ENCODE data around the gene DEAF1. TPM values are rescaled to one million over a fixed set of nuclear protein-coding genes. Genes with fewer than 3 reads are reported as not detected.

The DEAF1 gene
- total and polyA plus RNA-seq, 2 experiments from 2014 or later: 42.6 to 47.8 TPM

DNA sequence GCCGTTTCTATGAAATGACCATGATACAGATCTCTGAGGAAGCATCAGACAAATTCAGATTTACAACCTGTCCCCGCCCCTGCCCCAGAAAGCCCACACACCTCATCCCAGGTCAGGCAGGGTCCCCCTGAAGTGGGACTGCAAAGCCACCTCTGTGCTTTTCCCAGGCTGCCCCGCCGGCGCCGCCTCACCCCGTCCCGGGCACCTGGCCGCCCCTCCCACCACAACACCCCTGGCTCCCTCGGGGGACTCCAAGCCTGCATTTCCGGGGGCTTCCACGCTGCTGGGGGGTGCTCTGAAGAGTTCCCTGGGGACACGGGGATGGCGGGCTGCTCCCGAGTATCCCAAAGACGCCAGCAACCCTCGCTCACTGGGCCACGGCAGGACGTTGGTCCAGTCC, 34.7 kb downstream of the DEAF1 start (continued):
- no peak for TF ChIP-seq STAT1 (IDR thresholded peaks at IDR 0.05; ENCODE audit: unreplicated experiment)
- no peak for TF ChIP-seq ZNF331 (CRISPR knock-in tag; IDR thresholded peaks at IDR 0.05; ENCODE audit: low read depth)
- TF ChIP-seq ZNF114 (CRISPR knock-in tag; IDR thresholded peaks at IDR 0.05): no peak
- TF ChIP-seq POLR2AphosphoS5 (IDR thresholded peaks at IDR 0.05; ENCODE audit: low read depth): no peak
- TF ChIP-seq, protein P1, sequence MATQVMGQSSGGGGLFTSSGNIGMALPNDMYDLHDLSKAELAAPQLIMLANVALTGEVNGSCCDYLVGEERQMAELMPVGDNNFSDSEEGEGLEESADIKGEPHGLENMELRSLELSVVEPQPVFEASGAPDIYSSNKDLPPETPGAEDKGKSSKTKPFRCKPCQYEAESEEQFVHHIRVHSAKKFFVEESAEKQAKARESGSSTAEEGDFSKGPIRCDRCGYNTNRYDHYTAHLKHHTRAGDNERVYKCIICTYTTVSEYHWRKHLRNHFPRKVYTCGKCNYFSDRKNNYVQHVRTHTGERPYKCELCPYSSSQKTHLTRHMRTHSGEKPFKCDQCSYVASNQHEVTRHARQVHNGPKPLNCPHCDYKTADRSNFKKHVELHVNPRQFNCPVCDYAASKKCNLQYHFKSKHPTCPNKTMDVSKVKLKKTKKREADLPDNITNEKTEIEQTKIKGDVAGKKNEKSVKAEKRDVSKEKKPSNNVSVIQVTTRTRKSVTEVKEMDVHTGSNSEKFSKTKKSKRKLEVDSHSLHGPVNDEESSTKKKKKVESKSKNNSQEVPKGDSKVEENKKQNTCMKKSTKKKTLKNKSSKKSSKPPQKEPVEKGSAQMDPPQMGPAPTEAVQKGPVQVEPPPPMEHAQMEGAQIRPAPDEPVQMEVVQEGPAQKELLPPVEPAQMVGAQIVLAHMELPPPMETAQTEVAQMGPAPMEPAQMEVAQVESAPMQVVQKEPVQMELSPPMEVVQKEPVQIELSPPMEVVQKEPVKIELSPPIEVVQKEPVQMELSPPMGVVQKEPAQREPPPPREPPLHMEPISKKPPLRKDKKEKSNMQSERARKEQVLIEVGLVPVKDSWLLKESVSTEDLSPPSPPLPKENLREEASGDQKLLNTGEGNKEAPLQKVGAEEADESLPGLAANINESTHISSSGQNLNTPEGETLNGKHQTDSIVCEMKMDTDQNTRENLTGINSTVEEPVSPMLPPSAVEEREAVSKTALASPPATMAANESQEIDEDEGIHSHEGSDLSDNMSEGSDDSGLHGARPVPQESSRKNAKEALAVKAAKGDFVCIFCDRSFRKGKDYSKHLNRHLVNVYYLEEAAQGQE (IDR thresholded peaks at IDR 0.05; ENCODE audit: unreplicated experiment): no peak
- TF ChIP-seq EZH2 (IDR thresholded peaks at IDR 0.05; ENCODE audit: low read depth, unreplicated experiment): no peak
- TF ChIP-seq CREB1 (CRISPR knock-in tag; IDR thresholded peaks at IDR 0.05; ENCODE audit: low read depth): no peak
- TF ChIP-seq, protein P2, sequence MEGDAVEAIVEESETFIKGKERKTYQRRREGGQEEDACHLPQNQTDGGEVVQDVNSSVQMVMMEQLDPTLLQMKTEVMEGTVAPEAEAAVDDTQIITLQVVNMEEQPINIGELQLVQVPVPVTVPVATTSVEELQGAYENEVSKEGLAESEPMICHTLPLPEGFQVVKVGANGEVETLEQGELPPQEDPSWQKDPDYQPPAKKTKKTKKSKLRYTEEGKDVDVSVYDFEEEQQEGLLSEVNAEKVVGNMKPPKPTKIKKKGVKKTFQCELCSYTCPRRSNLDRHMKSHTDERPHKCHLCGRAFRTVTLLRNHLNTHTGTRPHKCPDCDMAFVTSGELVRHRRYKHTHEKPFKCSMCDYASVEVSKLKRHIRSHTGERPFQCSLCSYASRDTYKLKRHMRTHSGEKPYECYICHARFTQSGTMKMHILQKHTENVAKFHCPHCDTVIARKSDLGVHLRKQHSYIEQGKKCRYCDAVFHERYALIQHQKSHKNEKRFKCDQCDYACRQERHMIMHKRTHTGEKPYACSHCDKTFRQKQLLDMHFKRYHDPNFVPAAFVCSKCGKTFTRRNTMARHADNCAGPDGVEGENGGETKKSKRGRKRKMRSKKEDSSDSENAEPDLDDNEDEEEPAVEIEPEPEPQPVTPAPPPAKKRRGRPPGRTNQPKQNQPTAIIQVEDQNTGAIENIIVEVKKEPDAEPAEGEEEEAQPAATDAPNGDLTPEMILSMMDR (conservative IDR thresholded peaks at IDR 0.05; ENCODE audit: low read depth in 2 of 2): no peak
- TF ChIP-seq, protein P3, sequence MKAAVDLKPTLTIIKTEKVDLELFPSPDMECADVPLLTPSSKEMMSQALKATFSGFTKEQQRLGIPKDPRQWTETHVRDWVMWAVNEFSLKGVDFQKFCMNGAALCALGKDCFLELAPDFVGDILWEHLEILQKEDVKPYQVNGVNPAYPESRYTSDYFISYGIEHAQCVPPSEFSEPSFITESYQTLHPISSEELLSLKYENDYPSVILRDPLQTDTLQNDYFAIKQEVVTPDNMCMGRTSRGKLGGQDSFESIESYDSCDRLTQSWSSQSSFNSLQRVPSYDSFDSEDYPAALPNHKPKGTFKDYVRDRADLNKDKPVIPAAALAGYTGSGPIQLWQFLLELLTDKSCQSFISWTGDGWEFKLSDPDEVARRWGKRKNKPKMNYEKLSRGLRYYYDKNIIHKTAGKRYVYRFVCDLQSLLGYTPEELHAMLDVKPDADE (IDR thresholded peaks at IDR 0.05): no peak

- Histone ChIP-seq H3K27me3 (ENCODE audit: insufficient read depth) (no peaks in the 10 kb centered on the region), H3K4me2 (no peak overlapping the region), H3K79me2 (replicated peaks; ENCODE audit: insufficient read depth) (peaks cover 3% of the 10 kb centered on the region; the same call in 1 of the 2 replicates), H3K9me2 (ENCODE audit: insufficient read depth) (no peaks in the 10 kb centered on the region), H3F3A (replicated peaks; ENCODE audit: low read depth) (peaks cover 18% of the 10 kb centered on the region; the same call in 1 of the 2 replicates), H3K27ac (ENCODE audit: low read depth) (no peak overlapping the region; the same call in 1 of the 2 replicates), H2AFZ (no peak overlapping the region), H3K4me1 (ENCODE audit: insufficient read depth) (no peaks in the 10 kb centered on the region), H4K20me1 (replicated peaks; ENCODE audit: insufficient read depth) (peaks cover 13% of the 10 kb centered on the region; the same call in 1 of the 2 replicates), H3K4me3 (no peak overlapping the region), H3K36me3 (ENCODE audit: insufficient read depth) (peaks cover 9% of the 10 kb centered on the region)
- ATAC-seq (no peak), DNase-seq (ENCODE audit: low spot score) (no peak)
- no peak overlapping the region for H3K4me3 Mint-ChIP-seq
- TF ChIP-seq JUNB (IDR thresholded peaks at IDR 0.05; ENCODE audit: unreplicated experiment) (no peak), POLR2AphosphoS5 (IDR thresholded peaks at IDR 0.05; ENCODE audit: low read depth) (no peak), STAT1 (IDR thresholded peaks at IDR 0.05; ENCODE audit: unreplicated experiment) (no peak), ZNF331 (CRISPR knock-in tag; IDR thresholded peaks at IDR 0.05; ENCODE audit: low read depth) (no peak)
- TF ChIP-seq, protein P3 (IDR thresholded peaks at IDR 0.05): no peak
- H3K9me3 Mint-ChIP-seq: no peaks in the 10 kb centered on the region
- H3K27ac Mint-ChIP-seq: no peak overlapping the region
- peaks cover 20% of the 10 kb centered on the region; the same call in 2 of the 3 replicates for H3K36me3 Mint-ChIP-seq (ENCODE audit: low read depth)
- peaks cover 6% of the 10 kb centered on the region for H3K27me3 Mint-ChIP-seq (ENCODE audit: insufficient read depth, low read depth, poor library complexity)
- 0 out of 3 replicates have a peak, but pooled peaks cover 3% of the 10 kb centered on the region for H3K4me1 Mint-ChIP-seq
Observed at GRCh38 chr11:659532-660085, 35.4 kb downstream of the DEAF1 start.

All from GM23338 (cell line).